Measurements from ENCODE around the gene LY86.
A peak's percentile ranks its signal among the peaks of the same experiment; 100 is the strongest.
"Not testable (repeated sequence)": the region's sequence is repeated elsewhere in the genome, so short reads cannot be mapped to it uniquely, and the experiment has no call there.

The LY86 gene

DNA sequence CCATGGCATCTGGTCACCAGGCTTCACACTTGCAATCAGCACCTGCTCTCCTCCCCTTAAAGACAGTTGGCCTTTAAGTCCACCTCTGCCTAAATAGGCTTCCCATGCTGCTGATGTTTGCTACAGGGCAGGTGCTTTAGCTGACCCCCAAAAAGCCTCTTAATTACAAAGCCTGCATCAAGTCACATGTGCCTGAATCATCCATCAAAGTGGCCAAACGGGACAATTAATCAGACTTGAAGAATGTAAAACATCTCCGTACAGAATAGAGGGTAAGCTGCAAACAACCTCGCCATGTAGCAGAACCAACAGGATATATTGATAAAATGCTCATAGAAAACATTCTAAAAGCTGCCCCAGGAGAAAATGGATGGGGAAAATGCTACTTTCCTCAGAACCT is 7.4 kb downstream of the LY86 start:
- DNase-seq (ENCODE audit: low spot score) (no peak), FAIRE-seq (no peak)

DNA sequence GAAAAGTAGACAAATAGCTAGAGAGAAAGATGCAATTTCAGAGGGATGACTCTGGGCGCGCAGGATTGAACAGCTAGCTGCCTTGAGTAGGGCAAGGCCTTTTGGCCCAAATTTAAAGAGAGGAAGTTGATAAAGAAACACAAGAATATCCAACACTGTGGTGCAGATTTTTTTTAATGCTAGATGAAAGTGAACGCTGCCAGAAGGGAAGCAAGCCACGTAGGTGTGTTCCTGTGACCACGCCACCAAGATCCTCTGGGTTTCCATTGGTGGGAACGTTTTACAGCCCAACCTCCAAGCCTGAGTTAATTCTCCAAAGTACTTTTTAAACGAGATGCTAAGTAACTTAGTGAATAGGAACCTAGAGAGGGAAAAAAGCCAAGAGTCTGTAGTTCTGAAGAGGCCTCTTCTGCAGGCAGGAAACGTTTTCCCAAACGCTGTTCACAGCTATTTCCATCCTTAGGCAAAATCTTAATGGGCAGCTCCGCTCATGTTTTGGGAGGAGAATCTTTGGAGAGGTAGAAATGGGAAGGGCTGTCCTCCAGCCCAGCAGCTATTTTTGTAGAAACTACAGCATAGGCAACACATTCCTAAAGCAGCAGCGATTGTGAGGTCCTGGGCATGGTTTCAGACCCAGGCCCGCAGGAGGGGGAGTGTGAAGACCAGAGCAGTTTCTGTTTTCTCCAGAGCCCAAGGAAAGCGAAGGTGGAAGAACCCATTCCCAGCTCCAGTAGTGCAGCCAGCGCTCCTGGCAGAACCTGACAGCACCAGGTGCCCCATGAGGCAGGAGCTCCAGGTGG is 8.2 kb downstream of the LY86 start:
- FAIRE-seq = no peak
- no peak for DNase-seq (ENCODE audit: low spot score)

DNA sequence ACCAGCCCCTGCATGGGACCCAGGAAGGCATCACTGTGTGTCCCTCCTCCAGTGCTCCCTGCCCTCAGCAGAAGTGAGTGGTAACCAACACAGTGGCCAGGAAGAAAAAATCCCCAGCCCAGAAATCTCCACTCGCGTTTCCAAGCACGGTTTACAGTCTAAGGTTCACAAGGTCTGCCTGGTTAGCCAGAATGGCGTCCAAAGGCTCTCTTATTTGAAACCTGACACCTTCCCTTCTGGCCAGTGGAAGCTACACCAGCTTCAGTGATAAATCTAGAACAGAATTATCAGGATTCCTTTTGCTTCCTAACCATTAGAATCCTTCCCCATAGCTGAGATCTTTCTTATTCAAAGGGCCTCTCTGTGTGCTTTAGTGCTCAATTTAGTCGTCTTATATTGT is 9.2 kb downstream of the LY86 start:
- no peak for FAIRE-seq

DNA sequence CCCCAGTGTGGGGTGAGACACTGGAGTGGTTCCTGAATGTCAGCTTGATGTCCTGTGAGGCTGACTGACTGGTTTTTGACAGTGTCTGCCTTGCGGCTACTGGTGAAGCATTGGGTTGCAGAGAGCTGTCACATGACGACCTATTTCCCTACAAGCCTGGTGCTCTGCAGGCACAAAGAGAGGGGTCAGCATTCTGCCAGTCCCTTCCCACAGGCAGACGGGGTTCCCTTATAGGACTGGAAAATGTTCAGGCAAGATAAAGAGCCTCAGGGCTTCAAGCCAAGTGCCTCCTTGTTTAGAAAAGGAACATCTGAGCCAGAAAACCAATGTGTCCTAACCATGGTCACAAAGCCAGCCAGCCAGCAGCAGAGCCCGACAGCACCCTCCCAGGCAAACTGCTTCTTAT is 11.0 kb downstream of the LY86 start:
- DNase-seq (ENCODE audit: low spot score) (no peak), FAIRE-seq (no peak)

More for the DNA sequence above, 9.2 kb downstream of the LY86 start:
- no peak for DNase-seq (ENCODE audit: low spot score)

DNA sequence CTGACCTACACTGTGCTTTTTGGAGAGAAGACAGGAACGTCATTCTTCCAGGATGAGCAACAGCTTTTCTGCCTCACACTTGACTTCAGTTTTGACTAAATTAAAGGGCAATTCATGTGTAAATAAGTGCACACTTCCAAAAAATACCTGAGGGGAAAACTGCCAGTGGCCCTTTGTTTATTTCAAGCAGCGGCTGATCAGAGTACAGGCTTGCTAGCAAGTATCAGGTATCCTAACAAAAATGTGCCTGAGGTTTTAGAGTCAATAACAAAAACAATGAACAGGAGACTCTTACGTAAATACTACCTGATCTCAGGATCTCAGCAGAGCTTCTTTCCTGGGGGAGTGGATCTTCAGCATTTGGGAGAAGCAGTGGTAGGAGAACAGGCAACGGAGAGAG is 12.4 kb downstream of the LY86 start:
- DNase-seq (ENCODE audit: low spot score) = no peak
- FAIRE-seq = no peak

DNA sequence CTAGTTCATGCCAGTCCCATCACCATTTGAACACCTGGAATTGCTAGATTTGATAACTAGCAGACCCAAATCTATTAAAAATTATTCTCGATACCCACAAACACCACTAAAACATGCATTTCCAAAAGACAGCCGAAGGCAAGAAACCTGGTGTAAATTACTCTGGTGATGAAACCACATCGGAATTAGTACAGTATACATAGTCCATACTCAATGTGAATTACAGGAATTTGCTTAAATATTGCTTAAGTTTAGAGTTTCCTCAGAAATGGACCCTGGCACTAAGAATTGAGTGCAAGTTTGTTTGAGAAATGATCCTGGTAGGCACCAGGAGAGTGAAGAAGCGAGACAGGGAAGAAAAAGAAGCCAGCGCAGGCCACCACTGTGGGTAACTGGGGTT is 13.7 kb downstream of the LY86 start:
- FAIRE-seq = no peak
- no peak for DNase-seq (ENCODE audit: low spot score)

DNA sequence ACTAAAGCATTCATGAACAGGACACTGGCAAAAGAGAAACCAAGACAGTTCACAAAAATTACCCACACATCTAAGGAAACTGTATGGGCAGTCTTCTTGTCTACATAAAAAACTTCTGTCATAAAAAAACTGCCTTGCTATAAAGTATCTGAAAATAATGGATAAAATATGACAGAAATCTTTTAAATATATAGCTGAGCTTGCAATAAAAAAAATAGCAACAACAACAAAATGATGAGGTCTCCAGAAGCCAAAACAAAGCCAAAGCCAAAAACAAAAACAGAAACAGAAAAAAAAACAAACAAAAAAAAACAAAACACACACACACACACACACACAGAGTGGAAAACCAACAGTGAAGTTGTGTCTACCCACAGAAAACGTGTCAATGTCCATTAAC is 14.8 kb downstream of the LY86 start:
- DNase-seq (ENCODE audit: low spot score) = no peak
- FAIRE-seq = no peak

DNA sequence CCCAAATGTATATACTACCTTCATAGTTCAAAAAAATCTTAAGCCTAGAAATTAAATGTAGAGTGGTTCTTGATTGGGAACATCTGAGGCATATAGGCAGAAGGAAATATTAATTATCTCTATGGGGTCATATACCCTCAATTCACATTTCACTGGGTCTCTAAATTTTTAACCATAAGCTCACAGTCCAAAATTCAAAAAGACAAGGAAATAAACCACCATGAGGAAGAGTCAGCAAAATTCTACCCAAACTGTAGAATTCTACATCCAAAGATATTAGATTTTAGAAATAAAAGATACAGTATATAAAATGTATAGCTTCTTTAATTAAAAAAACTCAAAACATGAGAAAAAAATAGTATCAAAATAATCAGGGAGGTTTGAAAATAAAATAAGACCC is 15.5 kb downstream of the LY86 start:
- no peak for DNase-seq (ENCODE audit: low spot score)
- FAIRE-seq = no peak

DNA sequence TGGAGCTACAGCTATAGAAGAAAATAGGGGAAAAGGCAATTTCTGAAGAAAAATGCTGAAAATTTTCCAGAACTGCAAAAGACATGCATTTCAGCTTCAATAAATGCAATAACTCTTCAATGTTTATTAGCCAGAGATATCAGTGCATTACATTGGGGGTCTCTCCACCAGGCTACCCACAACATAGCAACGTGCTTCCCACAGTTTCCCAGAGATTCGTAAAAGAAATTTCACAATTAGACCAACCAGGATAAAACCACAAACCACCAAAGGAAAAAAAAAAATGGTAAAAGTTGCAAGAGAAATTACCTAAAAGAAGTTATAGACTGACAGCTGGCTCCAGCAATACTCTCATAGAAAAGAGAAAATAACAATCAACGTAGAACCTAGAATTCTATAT is 16.0 kb downstream of the LY86 start:
- FAIRE-seq (no peak), DNase-seq (ENCODE audit: low spot score) (no peak)

DNA sequence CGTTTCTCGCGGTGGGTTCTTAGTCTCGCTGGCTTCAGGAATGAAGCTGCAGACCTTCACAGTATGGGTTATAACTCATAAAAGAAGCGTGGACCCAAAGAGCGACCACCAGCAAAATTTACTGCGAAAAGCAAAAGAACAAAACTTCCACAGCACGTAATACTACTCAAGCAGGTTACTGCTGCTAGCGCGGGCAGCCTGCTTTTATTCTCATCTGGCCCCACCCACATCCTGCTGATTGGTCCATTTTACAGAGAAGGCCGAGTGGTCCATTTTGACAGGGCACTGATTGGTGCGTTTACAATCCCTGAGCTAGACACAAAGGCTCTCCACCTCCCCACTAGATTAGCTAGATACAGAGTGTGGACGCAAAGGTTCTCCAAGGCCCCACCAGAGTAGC is 17.4 kb downstream of the LY86 start:
- FAIRE-seq (no peak), DNase-seq (ENCODE audit: low spot score) (no peak)

DNA sequence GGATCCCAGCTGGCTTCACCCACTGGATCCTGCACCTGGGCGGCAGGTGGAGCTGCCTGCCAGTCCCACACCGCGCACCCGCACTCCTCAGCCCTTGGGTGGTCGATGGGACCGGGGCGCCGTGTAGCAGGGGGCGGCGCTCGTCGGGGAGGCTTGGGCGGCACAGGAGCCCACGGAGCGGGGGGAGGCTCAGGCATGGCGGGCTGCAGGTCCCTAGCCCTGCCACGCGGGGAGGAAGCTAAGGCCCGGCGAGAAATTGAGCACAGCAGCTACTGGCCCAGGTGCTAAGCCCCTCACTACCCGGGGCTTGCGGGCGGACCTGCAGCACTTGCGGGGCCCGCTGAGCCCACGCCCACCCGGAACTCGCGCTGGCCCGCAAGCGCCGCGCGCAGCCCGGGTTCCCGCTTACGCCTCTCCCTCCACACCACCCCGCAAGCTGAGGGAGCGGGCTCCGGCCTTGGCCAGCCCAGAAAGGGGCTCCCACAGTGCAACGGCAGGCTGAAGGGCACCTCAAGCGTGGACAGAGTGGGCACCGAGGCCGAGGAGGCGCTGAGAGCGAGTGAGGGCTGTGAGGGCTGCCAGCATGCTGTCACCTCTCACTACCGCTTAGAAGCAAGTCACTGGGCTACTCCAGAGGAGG is 18.0 kb downstream of the LY86 start:
- DNase-seq (ENCODE audit: low spot score); FAIRE-seq: not testable (repeated sequence)

DNA sequence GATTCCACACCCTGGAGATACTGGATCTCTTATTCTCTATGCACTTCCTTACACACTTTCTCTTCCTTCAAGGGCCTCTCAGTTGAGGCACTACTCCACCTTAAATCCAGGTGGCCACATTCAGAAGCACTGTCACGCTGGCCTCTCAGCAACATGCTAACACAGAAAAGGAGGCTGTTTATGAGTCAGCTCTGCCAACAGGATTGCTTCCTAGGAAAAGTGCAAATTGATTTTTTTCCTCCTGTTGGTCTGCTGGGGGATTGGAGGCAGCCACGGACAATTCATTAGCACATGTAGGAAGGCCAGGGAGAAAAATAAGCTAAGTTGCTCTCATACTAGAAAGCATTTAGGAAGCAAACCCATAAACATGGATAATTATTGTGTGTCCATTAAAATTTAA is 20.9 kb downstream of the LY86 start:
- FAIRE-seq = no peak
- no peak for DNase-seq (ENCODE audit: low spot score)

DNA sequence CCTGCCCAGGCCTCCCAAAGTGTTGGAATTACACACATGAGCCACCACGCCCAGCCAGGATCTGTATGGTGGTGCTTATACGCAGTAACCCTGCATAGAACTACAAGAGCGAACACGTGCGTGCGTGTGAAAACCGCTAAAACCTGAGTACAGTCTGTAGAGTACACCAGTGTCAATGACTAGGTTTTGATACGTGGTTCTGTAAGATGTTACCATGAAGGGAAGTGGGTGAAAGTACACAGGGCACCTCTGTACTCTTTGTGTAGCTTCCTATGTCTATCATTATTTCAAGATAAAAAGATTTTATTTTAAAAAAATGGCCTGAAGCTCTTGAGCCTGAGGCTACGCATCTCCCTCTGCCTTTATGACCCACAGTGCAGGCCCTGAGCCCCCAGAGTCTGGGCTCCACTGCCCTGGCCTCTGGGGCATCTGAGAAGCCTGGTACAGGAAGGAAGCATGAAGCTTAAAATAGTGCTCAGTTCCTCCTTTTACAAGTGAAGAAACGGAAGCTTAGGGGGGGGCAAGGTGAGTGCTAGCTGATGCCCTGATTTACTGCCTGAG is 21.6 kb downstream of the LY86 start:
- DNase-seq (ENCODE audit: low spot score) = no peak
- no peak for FAIRE-seq

DNA sequence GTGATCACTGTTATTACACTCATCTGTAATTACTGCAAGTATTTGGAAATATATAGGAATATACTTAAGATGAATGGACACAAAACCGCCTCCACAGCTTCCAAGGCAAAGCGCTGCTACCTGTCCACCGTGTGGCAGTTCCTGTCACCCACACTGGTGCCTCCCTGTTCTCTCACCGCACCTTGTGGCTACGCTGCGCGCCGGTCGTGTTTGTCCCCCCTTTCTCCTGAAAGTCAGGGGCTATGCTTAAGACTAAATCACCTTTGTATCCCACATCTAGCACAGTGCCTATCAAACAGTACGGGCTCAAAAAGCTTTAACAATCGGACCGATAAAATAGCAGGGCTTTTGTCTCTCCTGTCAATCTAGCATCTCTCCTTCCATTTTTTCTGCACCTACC is 23.0 kb downstream of the LY86 start:
- DNase-seq (ENCODE audit: low spot score) = no peak
- FAIRE-seq = no peak

DNA sequence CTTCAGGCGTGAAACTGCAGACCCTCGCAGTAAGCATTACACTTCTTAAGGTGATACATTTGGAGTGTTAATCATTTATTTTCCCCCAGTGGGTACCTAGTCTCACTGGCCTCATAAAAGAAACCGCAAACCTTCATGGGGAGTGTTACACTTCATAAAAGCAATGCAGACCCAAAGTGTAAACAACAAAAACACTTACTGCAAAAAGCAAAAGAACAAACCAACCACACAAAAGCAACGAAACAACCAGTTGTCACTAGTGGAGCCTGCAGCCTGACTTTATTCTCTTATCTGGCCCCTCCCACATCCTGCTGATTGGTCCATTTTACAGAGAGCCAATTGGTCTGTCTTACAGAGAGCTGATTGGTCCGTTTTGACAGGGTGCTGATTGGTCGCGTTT is 23.8 kb downstream of the LY86 start:
- FAIRE-seq = no peak

DNA sequence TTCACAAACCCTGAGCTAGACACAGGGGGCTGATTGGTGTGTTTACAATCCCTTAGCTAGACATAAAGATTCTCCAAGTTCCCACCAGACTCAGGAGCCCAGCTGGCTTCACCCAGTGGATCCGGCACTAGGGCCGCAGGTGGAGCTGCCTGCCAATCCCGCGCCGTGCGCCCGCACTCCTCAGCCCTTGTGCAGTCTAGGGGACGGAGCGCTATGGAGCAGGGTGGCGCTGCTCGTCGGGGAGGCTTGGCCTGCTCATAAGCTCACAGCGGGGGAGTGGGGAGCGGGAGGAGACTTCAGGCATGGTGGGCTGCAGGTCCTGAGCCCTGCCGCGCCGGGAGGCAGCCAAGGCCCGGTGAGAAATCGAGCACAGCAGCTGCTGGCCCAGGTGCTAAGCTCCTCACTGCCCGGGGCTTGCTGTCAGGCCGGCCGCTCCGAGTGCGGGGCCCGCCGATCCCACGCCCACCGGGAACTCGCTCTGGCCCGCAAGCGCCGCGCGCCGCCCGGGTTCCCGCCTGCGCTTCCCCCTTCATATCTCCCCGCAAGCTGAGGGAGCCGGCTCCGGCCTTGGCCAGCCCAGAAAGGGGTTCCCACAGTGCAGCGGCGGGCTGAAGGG is 24.7 kb downstream of the LY86 start:
- DNase-seq (ENCODE audit: low spot score); FAIRE-seq: not testable (repeated sequence)

More for the DNA sequence above, 23.8 kb downstream of the LY86 start:
- DNase-seq (ENCODE audit: low spot score) = no peak

DNA sequence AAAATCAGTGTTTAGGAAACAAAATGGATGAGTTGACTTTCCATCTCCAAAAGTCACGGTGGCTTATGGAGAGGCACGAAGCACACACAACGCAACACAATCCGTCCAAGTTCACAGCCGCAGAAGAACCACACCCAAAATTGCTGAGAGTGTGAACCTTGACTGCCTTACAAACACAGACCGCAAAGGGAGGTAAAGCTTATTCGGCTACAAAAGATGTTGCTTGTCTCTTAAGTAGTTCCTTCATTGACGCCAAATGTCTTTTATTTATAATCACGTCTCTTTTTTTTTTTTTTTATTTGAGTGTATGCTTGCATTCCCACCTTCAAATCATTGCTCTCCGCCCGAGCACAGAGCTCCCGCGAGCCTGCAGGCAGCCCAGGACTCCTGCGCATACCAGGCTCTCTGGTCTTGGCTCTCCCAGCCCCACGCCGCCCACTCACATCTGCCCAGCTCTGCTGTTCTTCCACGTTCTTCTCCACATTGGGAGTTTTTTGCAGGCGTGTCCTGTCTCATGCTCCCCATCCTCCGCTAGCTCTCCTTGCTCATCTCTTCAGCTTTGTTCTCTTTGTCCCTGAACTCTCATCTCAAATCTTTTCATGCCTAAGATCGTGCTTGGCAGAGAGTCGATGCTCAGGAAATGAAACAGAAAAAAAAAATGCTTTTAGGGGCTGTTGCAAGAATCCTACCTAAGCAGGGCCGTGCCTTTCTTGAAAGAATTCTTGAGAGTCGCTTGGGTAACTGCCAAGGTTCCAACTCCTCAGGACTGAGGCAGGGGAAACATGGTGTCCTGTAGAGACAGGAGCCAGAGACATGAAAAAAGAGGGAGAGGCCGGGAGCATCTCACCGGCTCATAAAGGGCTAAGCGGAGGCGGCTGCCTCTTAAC is 25.8 kb downstream of the LY86 start:
- DNase-seq (ENCODE audit: low spot score) = peak; percentile 53
- FAIRE-seq = no peak

DNA sequence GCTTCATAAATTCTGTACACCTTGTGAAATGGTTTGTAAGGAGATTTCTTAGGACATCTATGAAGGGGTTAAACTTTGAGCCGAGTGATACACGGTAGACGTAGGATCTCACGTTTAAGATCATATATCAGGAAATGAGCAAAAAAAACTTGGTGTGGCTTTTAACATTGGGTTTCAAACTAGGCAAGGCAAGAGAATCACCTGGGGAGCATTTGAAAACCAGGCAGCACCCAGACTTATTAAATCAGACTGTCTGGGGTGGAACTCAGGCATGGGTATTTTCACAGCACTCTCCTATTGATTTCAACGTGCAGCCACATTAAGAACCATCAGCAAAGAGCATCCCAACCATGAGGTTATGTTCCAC is 26.4 kb downstream of the LY86 start:
- DNase-seq (ENCODE audit: low spot score) (no peak), FAIRE-seq (no peak)

DNA sequence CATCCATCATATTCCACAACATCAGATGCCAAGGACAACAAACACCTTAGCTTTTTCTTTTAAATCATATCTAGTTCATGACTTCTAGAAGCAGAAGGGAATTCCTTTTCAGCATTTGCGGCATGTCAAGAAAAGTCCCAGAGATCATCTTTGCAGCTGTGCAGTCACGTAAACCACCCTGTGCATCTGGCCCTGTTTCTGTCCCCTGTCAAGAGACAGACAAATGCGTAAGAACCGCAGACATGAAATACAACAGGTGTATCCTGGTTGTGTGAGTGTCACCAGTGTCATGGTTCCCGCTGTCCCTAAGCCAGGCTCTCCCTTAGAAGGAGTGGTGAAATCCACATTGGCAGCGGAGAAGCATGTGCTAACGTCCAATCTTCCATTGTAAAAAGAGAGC is 28.1 kb downstream of the LY86 start:
- FAIRE-seq = no peak
- DNase-seq (ENCODE audit: low spot score) = no peak

DNA sequence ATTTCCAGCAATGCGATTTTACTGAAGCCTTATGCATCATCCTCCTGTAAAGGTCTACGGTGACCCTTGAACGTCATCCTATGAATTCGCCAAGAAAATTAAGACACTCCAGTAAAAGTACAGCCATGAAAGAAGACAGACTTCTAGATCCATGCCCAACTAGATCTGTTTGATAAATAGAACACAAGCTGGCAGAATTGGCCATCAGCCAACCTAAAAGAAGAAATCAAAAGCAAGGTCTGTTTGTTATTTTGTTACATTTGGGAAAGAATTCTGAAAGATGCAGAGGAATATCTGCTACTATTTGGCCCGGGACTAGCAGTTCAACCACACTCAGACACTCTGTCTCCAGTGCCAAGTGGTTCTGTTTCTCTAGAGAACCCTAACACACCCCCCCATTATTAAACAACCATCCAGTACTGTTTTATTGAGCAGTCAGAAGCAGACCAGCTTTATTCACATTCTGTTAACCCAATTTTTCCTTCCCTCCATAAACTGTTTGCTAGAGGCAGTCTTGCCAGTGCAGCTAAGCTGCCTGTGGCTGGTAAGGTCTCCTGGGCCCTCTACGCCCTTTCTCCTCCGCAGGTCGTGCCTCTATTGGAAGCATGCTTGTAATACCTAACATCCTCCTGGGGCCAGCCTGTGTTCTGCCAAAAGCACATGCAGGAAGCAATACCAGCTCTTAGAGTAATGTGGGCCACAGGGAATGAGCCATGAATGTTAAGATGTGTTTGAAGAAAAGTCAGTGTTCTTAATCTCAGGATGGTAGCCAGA is 30.7 kb downstream of the LY86 start:
- no peak for DNase-seq (ENCODE audit: low spot score)
- FAIRE-seq = no peak

Measured in urothelium cell line (cell line).